HepG2 (cell line): ENCODE data around the gene RHOBTB3. TPM values are rescaled to one million over a fixed set of nuclear protein-coding genes. Genes with fewer than 3 reads are reported as not detected.

Source experiments
- ATAC-seq: fragments of 200-7000 bp; cut with Tn5 transposase; 3 replicates; pipeline ENCODE4 v1.9.1; 2020; ENCODE audit warnings: mild to moderate bottlenecking, moderate library complexity
- BruUV-seq: library from RNA; stranded (reverse); fragments of 400-500 nt; replicated peaks from 2 replicates; lab custom pipeline; 2021; lab: Mats Ljungman, UMichigan
- CTCF ChIA-PET: fragments of 300-600 bp; formaldehyde crosslinking; extraction: SDS; loops from one replicate; lab custom pipeline; 2021; ENCODE audit warnings: low total read pairs, inconsistent platforms, low intra/inter-chr PET ratio; lab: Yijun Ruan, JAX
- POLR2A ChIA-PET: fragments of 350-600 bp; sonication (Branson Sonifier 250); formaldehyde crosslinking; loops from one replicate; lab custom pipeline; 2020; ENCODE audit warnings: antibody characterized with exemption, inconsistent platforms; lab: Yijun Ruan, JAX
- DNase-seq: peaks from one replicate; pipeline ENCODE4 v3.0.0-alpha.2; 2015; ENCODE audit warnings: low spot score
- FAIRE-seq: peaks from 3 replicates; lab custom pipeline; 2011; peaks lifted over from hg19 to GRCh38; lab: Jason Lieb, UNC
- H2AFZ ChIP-seq: one replicate; pipeline ENCODE4 v1.6.1; 2011; ENCODE audit warnings: low read length, inconsistent platforms
- H3K27ac ChIP-seq: fragments of 300-600 bp; 3 replicates; pipeline ENCODE4 v1.8.0; 2011; ENCODE audit warnings: mixed run types, mild to moderate bottlenecking, mixed read lengths, low read length, inconsistent platforms; ENCODE audit not compliant: insufficient read depth; ENCODE audit errors: extremely low read length
- H3K27me3 ChIP-seq, 2 experiments: fragments of 200-600 bp in 1 of 2; 2 replicates in 1 of 2; 3 replicates in 1 of 2; pipeline versions ENCODE4 v1.6.0 to v1.8.0; 2011; ENCODE audit warnings: low read length in 2 of 2, mild to moderate bottlenecking in 2 of 2, moderate library complexity in 2 of 2, inconsistent platforms in 1 of 2; ENCODE audit not compliant: insufficient read depth in 2 of 2, control insufficient read depth in 1 of 2
- H3K36me3 ChIP-seq, 2 experiments: fragments of 200-600 bp in 1 of 2; replicated peaks in 1 of 2; 2 replicates in 1 of 2; 3 replicates in 1 of 2; pipeline versions ENCODE4 v1.5.1 to v1.8.0; 2011; ENCODE audit warnings: low read length in 2 of 2, inconsistent platforms in 1 of 2; ENCODE audit not compliant: insufficient read depth in 2 of 2, control insufficient read depth in 1 of 2
- H3K4me1 ChIP-seq: 2 replicates; pipeline ENCODE4 v1.5.1; 2012; ENCODE audit warnings: low read length, inconsistent platforms; ENCODE audit not compliant: insufficient read depth
- H3K4me2 ChIP-seq: 2 replicates; pipeline ENCODE4 v1.6.0; 2011; ENCODE audit warnings: low read depth, low read length, inconsistent platforms
- H3K4me3 ChIP-seq, 3 experiments: fragments of 200-600 bp in 1 of 3; sonication (generic), shearing (Covaris generic) in 1 of 3; replicated peaks in 1 of 3; 2 replicates each; pipeline ENCODE4 v1.5.1; 2011 to 2016; ENCODE audit warnings: low read length in 3 of 3, inconsistent platforms in 2 of 3, low read depth in 2 of 3, mild to moderate bottlenecking in 2 of 3, control low read depth in 1 of 3, mixed read lengths in 1 of 3; ENCODE audit not compliant: insufficient read depth in 1 of 3
- H3K79me2 ChIP-seq: one replicate; pipeline ENCODE4 v1.6.1; 2011; ENCODE audit warnings: low read length, inconsistent platforms; ENCODE audit not compliant: insufficient read depth
- H3K9ac ChIP-seq: 2 replicates; pipeline ENCODE4 v1.6.0; 2011; ENCODE audit warnings: mild to moderate bottlenecking, low read depth, low read length, inconsistent platforms; ENCODE audit not compliant: insufficient read depth
- H3K9me3 ChIP-seq: 2 replicates; pipeline ENCODE4 v1.5.1; 2012; ENCODE audit warnings: mild to moderate bottlenecking, low read length
- H4K20me1 ChIP-seq: 2 replicates; pipeline ENCODE4 v1.6.0; 2011; ENCODE audit warnings: inconsistent platforms, mild to moderate bottlenecking, low read length, moderate library complexity; ENCODE audit not compliant: insufficient read depth
- CREM ChIP-seq, 2 experiments: sonication (generic) in 1 of 2; formaldehyde crosslinking in 1 of 2; IDR thresholded peaks; 2 replicates each; pipeline versions ENCODE4 v1.4.0 to v1.6.1; 2016 to 2020; ENCODE audit warnings: antibody characterized with exemption in 1 of 2, mild to moderate bottlenecking in 1 of 2, missing genetic modification reagents in 1 of 2
- GABPA ChIP-seq, 2 experiments: IDR thresholded peaks; 2 replicates each; pipeline ENCODE4 v1.6.1; 2011 to 2016; ENCODE audit warnings: low read depth in 2 of 2, low read length in 1 of 2, missing biosample characterization in 1 of 2, missing genetic modification characterization in 1 of 2
- GLI4 ChIP-seq: sonication (generic); formaldehyde crosslinking; IDR thresholded peaks from 2 replicates; pipeline ENCODE4 v1.5.1; 2020; ENCODE audit warnings: missing genetic modification reagents, mild to moderate bottlenecking, moderate library complexity, borderline replicate concordance
- HNF4G ChIP-seq, 2 experiments: sonication (generic) in 1 of 2; formaldehyde crosslinking in 1 of 2; IDR thresholded peaks; 2 replicates each; pipeline versions ENCODE4 v1.4.0 to v1.6.1; 2011 to 2020; ENCODE audit warnings: borderline replicate concordance in 2 of 2, low read depth in 2 of 2, mild to moderate bottlenecking in 2 of 2, low read length in 1 of 2, missing genetic modification reagents in 1 of 2, moderate library complexity in 1 of 2
- HOXA5 ChIP-seq: sonication (generic); formaldehyde crosslinking; IDR thresholded peaks from 2 replicates; pipeline ENCODE4 v1.4.0; 2020; ENCODE audit warnings: missing genetic modification reagents
- IKZF1 ChIP-seq: fragments of 450-650 bp; IDR thresholded peaks from 2 replicates; pipeline ENCODE4 v1.7.1; 2016
- MBD4 ChIP-seq: IDR thresholded peaks from 2 replicates; pipeline ENCODE4 v1.6.1; 2012; ENCODE audit warnings: low read length, inconsistent platforms, borderline replicate concordance
- NR2F6 ChIP-seq, 2 experiments: IDR thresholded peaks; 2 replicates each; pipeline ENCODE4 v1.6.1; 2016; ENCODE audit warnings: antibody characterized with exemption in 1 of 2, mild to moderate bottlenecking in 1 of 2
- RAD51 ChIP-seq: fragments of 450-650 bp; IDR thresholded peaks from 2 replicates; pipeline ENCODE4 v1.6.1; 2016; ENCODE audit warnings: borderline replicate concordance
- SALL2 ChIP-seq: sonication (generic); formaldehyde crosslinking; IDR thresholded peaks from 2 replicates; pipeline ENCODE4 v1.8.1; 2023; ENCODE audit warnings: mild to moderate bottlenecking, missing genetic modification reagents, inconsistent platforms
- ZFP36L1 ChIP-seq: sonication (generic); formaldehyde crosslinking; IDR thresholded peaks from 2 replicates; pipeline ENCODE4 v1.8.0; 2022; ENCODE audit warnings: mild to moderate bottlenecking, missing genetic modification reagents, moderate library complexity
- ZNF335 ChIP-seq: sonication (generic); formaldehyde crosslinking; IDR thresholded peaks from 2 replicates; pipeline ENCODE4 v1.4.0; 2020; ENCODE audit warnings: missing genetic modification reagents
- ZNF556 ChIP-seq: sonication (generic); formaldehyde crosslinking; IDR thresholded peaks from 2 replicates; pipeline ENCODE4 v1.4.0; 2020; ENCODE audit warnings: mild to moderate bottlenecking, missing genetic modification reagents, borderline replicate concordance
- ZNF629 ChIP-seq: sonication (generic); formaldehyde crosslinking; conservative IDR thresholded peaks from 2 replicates; pipeline ENCODE4 v1.5.0; 2020; ENCODE audit warnings: missing genetic modification reagents
- ZNF674 ChIP-seq: sonication (generic); formaldehyde crosslinking; IDR thresholded peaks from 2 replicates; pipeline ENCODE4 v1.5.0; 2020; ENCODE audit warnings: low read depth, mild to moderate bottlenecking, missing genetic modification reagents
- ZNF747 ChIP-seq: sonication (generic); formaldehyde crosslinking; IDR thresholded peaks from 2 replicates; pipeline ENCODE4 v1.8.1; 2023; ENCODE audit warnings: missing genetic modification reagents, mild to moderate bottlenecking, borderline replicate concordance
- ZNF775 ChIP-seq: sonication (generic); formaldehyde crosslinking; IDR thresholded peaks from 2 replicates; pipeline ENCODE4 v1.4.0; 2020; ENCODE audit warnings: missing genetic modification reagents, mild to moderate bottlenecking, moderate library complexity, borderline replicate concordance
- ZNF776 ChIP-seq: sonication (generic); formaldehyde crosslinking; IDR thresholded peaks from 2 replicates; pipeline ENCODE4 v1.4.0; 2020; ENCODE audit warnings: mild to moderate bottlenecking, missing genetic modification reagents
- WGBS: methylation state at CpG from one replicate; pipeline ENCODE4 v1.1.6; 2017; ENCODE audit warnings: low lambda C conversion rate; 5-methylcytosine and 5-hydroxymethylcytosine counted together
- in situ Hi-C: cut with HindIII; loops from 2 replicates; pipeline ENCODE4 v1.10.0; 2017; ENCODE audit warnings: low pct_unique_long_range_greater_than_20kb; ENCODE audit not compliant: extremely low pct_ligation_motif_present
- intact Hi-C: fragments of 100-400 bp; cut with micrococcal nuclease; formaldehyde crosslinking; loops from one replicate; pipeline ENCODE4 v1.10.0; 2022; ENCODE audit not compliant: unreplicated experiment
- polyA plus RNA-seq, 8 experiments: library from polyadenylated mRNA; depleted of rRNA in 3 of 8; stranded (reverse) in 7 of 8; unstranded in 1 of 8; fragments of >200 nt; fragmentation: Illumina TruSeq in 4 of 8; extraction: Trizol in 4 of 8; gene quantifications; 2 replicates each; pipeline versions ENCODE4 v1.2.1 to v1.2.3, GENCODE V29; 2011 to 2016; ENCODE audit warnings: low read depth in 4 of 8, missing spikeins in 1 of 8, mixed read lengths in 1 of 8; ENCODE audit not compliant: insufficient read depth in 1 of 8
- total RNA-seq, 5 experiments: library from RNA; depleted of rRNA; stranded (reverse); fragments of >200 nt; fragmentation: Illumina TruSeq; extraction: Trizol; gene quantifications; 2 replicates each; pipeline ENCODE4 v1.2.3, GENCODE V29; 2016; ENCODE audit warnings: low read depth in 1 of 5
- TF ChIP-seq, protein P1 (sequence below): sonication (generic); formaldehyde crosslinking; IDR thresholded peaks from 2 replicates; pipeline ENCODE4 v1.8.0; 2022; ENCODE audit warnings: missing genetic modification reagents, mild to moderate bottlenecking, moderate library complexity, borderline replicate concordance
- TF ChIP-seq, protein P2 (sequence below): sonication (generic); formaldehyde crosslinking; IDR thresholded peaks from 2 replicates; pipeline ENCODE4 v1.4.0; 2020; ENCODE audit warnings: mild to moderate bottlenecking, missing genetic modification reagents

RHOBTB3 gene
- total and polyA plus RNA-seq, 2 of the 13 experiments (the other 11 are each of a cell fraction or from before 2014, with no cell fraction given): 31.6 to 35.4 TPM

DNA sequence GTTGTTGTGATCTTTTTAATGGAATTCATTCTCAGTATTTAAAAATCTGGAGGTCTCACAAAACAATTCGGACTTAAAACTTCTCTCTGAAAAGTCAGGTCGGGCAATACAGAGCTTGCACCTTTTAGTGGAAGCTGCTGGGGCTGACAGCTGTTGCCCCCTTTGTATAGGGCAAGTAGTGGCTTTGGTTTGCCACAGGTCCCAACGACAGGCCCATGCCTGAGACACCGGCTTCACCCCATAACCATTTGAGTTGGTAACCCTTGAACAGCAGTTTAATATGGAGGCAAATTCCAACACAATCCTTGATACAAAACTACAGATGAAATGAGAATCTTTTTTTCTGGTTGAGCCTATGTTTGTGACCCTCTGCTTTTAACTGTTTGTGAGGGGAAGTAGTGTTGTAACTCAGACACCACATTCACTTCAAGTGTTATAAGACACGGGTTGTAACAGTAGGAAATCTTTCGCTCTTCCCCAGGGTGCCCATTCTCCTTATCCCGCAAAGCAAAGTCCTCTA lies 92.1 kb downstream of the RHOBTB3 start:
- H3K4me2 ChIP-seq: peak overlapping the region; percentile 94
- BruUV-seq: no TSS peak
- H3K79me2 ChIP-seq: peaks cover 43% of the 10 kb centered on the region
- DNase-seq (no peak), FAIRE-seq (no peak), ATAC-seq (peak; percentile 51)
- WGBS: 2% methylated on average over 6 of the region's 7 CpGs
- peaks cover 0 to 1% of the 10 kb centered on the region in 2 experiments; a peak in 1 of 5 replicates for H3K36me3 ChIP-seq
- peaks cover 87% of the 10 kb centered on the region for H3K4me1 ChIP-seq
- peak overlapping the region; percentile 49 for H2AFZ ChIP-seq
- ChIA-PET CTCF (no interaction called here), POLR2A (interaction anchor here (0.8 to 6.1 kb wide), 25 partner anchors 7 to 423 kb away, joined by 3 to 130 read pairs (median 8); partner anchors contain the start of genes ELL2, RFESD and RHOBTB3)
- peak overlapping the region; percentile 79 for H3K9ac ChIP-seq
- in situ Hi-C loops (no loop called here), intact Hi-C loops (loop anchor here (2.0 kb wide), 1 partner anchor 20 kb away; no protein-coding TSS in a partner anchor)
- H3K27ac ChIP-seq: peak overlapping the region; percentile 89
- H3K27me3 ChIP-seq: no peaks in the 10 kb centered on the region; a peak in 1 of 5 replicates
- H3K9me3 ChIP-seq: no peaks in the 10 kb centered on the region
- peaks cover 18% of the 10 kb centered on the region for H4K20me1 ChIP-seq
- H3K4me3 ChIP-seq: peak overlapping the region; percentile 66 to 86 (median 81)
- TF ChIP-seq CREM (IDR thresholded peaks at IDR 0.05) (no peak), CREM (CRISPR knock-in tag; IDR thresholded peaks at IDR 0.05) (no peak), MBD4 (no peak), SALL2 (no peak), ZNF776 (CRISPR knock-in tag) (no peak), GABPA (IDR thresholded peaks at IDR 0.05; ENCODE audit: low read depth, low read length) (no peak), GABPA (CRISPR knock-in tag; IDR thresholded peaks at IDR 0.05; ENCODE audit: low read depth) (no peak), NR2F6 (IDR thresholded peaks at IDR 0.05) (no peak), NR2F6 (CRISPR knock-in tag; IDR thresholded peaks at IDR 0.05) (no peak), ZNF629 (CRISPR knock-in tag) (peak; percentile 87), ZFP36L1 (CRISPR knock-in tag) (no peak), HNF4G (IDR thresholded peaks at IDR 0.05; ENCODE audit: borderline replicate concordance, low read depth, low read length) (0 out of 2 replicates have a peak, but pooled peaks have one; percentile 22), HNF4G (CRISPR knock-in tag; IDR thresholded peaks at IDR 0.05; ENCODE audit: borderline replicate concordance, low read depth) (no peak), HOXA5 (CRISPR knock-in tag) (0 out of 2 replicates have a peak, but pooled peaks have one; percentile 8), ZNF674 (CRISPR knock-in tag) (no peak), GLI4 (CRISPR knock-in tag) (no peak), ZNF335 (CRISPR knock-in tag) (0 out of 2 replicates have a peak, but pooled peaks have one; percentile 38), ZNF775 (CRISPR knock-in tag) (0 out of 2 replicates have a peak, but pooled peaks have one; percentile 15), IKZF1 (no peak), ZNF556 (CRISPR knock-in tag) (peak; percentile 24; the same call in 1 of the 2 replicates), RAD51 (no peak), ZNF747 (no peak)
- TF ChIP-seq, protein P1, sequence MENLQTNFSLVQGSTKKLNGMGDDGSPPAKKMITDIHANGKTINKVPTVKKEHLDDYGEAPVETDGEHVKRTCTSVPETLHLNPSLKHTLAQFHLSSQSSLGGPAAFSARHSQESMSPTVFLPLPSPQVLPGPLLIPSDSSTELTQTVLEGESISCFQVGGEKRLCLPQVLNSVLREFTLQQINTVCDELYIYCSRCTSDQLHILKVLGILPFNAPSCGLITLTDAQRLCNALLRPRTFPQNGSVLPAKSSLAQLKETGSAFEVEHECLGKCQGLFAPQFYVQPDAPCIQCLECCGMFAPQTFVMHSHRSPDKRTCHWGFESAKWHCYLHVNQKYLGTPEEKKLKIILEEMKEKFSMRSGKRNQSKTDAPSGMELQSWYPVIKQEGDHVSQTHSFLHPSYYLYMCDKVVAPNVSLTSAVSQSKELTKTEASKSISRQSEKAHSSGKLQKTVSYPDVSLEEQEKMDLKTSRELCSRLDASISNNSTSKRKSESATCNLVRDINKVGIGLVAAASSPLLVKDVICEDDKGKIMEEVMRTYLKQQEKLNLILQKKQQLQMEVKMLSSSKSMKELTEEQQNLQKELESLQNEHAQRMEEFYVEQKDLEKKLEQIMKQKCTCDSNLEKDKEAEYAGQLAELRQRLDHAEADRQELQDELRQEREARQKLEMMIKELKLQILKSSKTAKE (CRISPR knock-in tag): no peak
- TF ChIP-seq, protein P2, sequence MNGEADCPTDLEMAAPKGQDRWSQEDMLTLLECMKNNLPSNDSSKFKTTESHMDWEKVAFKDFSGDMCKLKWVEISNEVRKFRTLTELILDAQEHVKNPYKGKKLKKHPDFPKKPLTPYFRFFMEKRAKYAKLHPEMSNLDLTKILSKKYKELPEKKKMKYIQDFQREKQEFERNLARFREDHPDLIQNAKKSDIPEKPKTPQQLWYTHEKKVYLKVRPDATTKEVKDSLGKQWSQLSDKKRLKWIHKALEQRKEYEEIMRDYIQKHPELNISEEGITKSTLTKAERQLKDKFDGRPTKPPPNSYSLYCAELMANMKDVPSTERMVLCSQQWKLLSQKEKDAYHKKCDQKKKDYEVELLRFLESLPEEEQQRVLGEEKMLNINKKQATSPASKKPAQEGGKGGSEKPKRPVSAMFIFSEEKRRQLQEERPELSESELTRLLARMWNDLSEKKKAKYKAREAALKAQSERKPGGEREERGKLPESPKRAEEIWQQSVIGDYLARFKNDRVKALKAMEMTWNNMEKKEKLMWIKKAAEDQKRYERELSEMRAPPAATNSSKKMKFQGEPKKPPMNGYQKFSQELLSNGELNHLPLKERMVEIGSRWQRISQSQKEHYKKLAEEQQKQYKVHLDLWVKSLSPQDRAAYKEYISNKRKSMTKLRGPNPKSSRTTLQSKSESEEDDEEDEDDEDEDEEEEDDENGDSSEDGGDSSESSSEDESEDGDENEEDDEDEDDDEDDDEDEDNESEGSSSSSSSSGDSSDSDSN (CRISPR knock-in tag): no peak
